ENCODE results near the gene SLC22A17.
"Not testable (repeated sequence)": the region's sequence is repeated elsewhere in the genome, so short reads cannot be mapped to it uniquely, and the experiment has no call there.

The SLC22A17 gene

DNA sequence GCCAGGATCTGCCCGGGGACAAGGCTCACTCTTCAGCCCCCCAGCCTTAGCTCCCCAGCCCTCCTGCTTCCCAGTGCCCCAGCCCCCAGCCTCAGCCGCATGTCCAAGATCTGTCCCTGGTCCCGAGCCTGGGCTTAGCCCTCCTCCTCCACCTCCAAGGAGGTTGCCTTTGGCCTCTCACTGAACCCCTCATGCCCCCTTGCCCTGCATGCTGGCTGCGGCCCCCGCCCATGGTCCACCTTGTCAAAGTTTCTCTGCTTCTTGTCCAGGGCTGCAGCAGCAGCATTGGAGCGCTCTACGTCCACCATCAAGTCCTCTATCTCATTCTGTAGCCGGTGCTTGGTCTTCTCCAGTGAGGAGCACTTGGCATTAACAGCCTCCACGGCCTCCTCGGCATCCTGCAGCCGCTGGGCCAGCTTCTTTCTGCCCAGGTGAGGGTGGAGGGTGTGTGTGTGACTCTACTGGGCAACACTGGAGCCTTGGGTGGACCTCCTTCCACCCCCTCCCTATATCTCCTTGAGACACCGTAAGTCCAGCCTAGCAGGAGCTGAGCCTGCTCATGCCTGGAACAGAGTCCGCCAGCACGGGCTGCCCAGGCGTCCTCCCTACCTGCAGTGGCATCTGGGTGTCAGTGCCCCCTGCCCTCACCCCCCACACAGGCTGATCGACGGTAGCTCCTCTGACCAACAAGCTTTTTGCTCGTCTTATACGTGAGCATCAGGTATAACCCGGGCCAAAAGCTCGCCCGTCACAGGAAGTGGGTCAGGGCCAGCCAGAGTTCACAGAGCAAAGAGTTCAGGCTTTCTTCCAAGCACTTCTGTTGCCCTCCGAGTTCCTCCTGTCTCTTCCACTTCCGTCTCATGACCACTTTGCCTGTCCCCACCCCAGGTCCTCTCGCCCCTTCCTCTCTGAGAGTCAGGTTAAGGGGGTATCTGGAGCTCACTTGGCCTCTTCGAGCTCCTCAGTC, 35.5 kb upstream of the SLC22A17 start:
- TF ChIP-seq, protein P1, sequence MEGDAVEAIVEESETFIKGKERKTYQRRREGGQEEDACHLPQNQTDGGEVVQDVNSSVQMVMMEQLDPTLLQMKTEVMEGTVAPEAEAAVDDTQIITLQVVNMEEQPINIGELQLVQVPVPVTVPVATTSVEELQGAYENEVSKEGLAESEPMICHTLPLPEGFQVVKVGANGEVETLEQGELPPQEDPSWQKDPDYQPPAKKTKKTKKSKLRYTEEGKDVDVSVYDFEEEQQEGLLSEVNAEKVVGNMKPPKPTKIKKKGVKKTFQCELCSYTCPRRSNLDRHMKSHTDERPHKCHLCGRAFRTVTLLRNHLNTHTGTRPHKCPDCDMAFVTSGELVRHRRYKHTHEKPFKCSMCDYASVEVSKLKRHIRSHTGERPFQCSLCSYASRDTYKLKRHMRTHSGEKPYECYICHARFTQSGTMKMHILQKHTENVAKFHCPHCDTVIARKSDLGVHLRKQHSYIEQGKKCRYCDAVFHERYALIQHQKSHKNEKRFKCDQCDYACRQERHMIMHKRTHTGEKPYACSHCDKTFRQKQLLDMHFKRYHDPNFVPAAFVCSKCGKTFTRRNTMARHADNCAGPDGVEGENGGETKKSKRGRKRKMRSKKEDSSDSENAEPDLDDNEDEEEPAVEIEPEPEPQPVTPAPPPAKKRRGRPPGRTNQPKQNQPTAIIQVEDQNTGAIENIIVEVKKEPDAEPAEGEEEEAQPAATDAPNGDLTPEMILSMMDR (IDR thresholded peaks at IDR 0.05), result no peak
- H3K4me1 Mint-ChIP-seq, result peaks cover 40% of the 10 kb centered on the region
- no peak overlapping the region for H3K4me3 Mint-ChIP-seq
- no peak for DNase-seq
- H3K27me3 Mint-ChIP-seq (ENCODE audit: low read depth, poor library complexity), result peaks cover 6% of the 10 kb centered on the region
- H3K27ac Mint-ChIP-seq, result peak overlapping the region; percentile 42
- no peaks in the 10 kb centered on the region for H3K9me3 Mint-ChIP-seq
- no peaks in the 10 kb centered on the region for H3K36me3 Mint-ChIP-seq (ENCODE audit: low read depth)

DNA sequence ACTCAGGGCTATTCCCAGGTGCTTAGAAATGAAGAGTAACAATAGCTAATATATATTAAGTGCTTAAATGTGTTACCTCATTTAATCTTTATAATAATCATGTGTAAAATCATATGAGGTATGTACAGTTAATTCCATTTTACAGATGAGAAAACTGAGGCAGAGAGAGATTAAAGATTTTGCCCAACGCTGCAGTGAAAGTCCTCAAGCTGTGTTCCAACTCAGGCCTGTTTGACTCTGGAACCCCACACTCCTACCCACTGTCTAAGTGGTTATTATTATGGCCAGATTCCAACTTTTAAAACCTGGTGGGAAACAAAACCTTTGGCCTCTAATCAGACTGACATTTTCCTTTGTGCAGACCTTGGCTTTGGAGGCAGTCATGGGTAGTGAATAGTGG, 34.3 kb upstream of the SLC22A17 start:
- H3K9me3 Mint-ChIP-seq, result no peaks in the 10 kb centered on the region
- DNase-seq, result no peak
- H3K36me3 Mint-ChIP-seq (ENCODE audit: low read depth), result no peaks in the 10 kb centered on the region
- H3K27me3 Mint-ChIP-seq (ENCODE audit: low read depth, poor library complexity), result peaks cover 11% of the 10 kb centered on the region
- TF ChIP-seq, protein P1 (IDR thresholded peaks at IDR 0.05), result no peak
- H3K4me3 Mint-ChIP-seq, result no peak overlapping the region
- peaks cover 41% of the 10 kb centered on the region for H3K4me1 Mint-ChIP-seq
- no peak overlapping the region for H3K27ac Mint-ChIP-seq

DNA sequence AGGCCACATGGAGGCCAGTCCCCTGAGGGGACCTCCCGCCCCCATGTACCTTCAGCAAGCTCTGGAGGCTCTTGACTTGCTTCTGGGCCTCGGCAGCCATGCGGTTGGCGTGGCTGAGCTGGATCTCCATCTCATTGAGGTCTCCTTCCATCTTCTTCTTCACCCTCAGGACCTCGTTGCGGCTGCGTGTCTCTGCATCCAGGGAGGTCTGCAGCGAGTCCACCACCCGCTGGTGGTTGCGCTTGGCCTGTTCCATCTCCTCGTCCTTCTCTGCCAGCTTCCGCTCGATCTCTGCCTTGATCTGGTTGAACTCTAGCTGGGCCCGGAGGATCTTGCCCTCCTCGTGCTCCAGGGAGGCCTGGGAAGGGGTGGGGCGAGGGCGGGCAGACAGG, 33.6 kb upstream of the SLC22A17 start:
- H3K27ac Mint-ChIP-seq; DNase-seq; H3K9me3 Mint-ChIP-seq; H3K36me3 Mint-ChIP-seq (ENCODE audit: low read depth): not testable (repeated sequence)
- Mint-ChIP-seq H3K4me3 (peak overlapping the region; percentile 47), H3K27me3 (ENCODE audit: low read depth, poor library complexity) (peaks cover 11% of the 10 kb centered on the region), H3K4me1 (peaks cover 46% of the 10 kb centered on the region)

DNA sequence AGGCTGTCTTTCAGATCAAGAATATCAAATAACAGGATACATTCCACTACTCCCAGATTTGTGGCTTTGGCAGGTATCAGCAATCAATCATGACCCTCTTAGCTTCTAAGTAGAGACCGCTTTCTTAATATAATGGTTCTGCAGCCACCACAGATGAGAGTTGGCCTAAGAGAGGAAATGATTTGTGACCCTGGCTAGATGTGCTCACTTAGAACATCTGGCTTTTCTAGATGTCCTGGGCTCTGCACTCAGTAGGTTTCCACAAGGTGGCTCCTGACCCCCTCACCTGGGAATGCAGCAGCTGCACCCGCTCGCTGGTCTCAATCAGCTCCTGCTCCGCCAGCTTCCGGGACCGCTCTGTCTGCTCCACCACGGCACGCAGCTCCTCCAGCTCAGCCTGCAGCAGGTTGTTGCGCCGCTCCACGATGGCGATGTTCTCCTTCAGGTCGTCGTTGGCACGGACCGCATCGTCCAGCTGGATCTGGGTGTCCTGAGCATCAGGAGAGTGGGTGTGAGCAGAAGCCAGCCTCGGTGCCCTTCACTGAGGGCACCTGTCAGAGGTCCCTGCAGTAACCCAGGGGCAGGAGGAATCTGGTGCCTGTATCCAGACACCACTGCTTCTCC, 33.1 kb upstream of the SLC22A17 start:
- Mint-ChIP-seq H3K27me3 (ENCODE audit: low read depth, poor library complexity) (peaks cover 13% of the 10 kb centered on the region), H3K36me3 (ENCODE audit: low read depth) (no peaks in the 10 kb centered on the region), H3K27ac (no peak overlapping the region), H3K4me3 (no peak overlapping the region), H3K4me1 (peaks cover 46% of the 10 kb centered on the region), H3K9me3 (no peaks in the 10 kb centered on the region)
- TF ChIP-seq, protein P1 (IDR thresholded peaks at IDR 0.05), result no peak
- no peak for DNase-seq

DNA sequence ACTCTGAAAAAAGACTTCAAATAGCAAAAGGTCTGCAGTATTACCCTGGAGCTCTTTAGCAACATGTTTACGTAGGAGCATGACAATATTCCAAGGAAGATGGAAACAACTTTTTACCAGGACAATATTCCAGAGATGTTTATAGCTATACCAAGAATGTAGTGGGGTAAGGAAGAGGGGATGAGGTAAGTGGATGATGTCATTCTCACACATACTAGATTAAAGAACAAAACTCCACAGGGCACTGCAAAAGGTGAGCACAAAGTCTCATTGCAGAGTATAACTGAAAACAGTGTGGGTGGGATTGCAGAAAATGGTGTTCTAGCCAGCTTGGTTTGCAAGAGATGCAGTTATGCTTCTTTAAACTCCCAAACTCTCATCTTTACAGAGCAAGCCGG, 32.6 kb upstream of the SLC22A17 start:
- no peak overlapping the region for H3K27ac Mint-ChIP-seq
- TF ChIP-seq, protein P1 (IDR thresholded peaks at IDR 0.05), result no peak
- no peaks in the 10 kb centered on the region for H3K36me3 Mint-ChIP-seq (ENCODE audit: low read depth)
- peaks cover 46% of the 10 kb centered on the region for H3K4me1 Mint-ChIP-seq
- peaks cover 15% of the 10 kb centered on the region for H3K27me3 Mint-ChIP-seq (ENCODE audit: low read depth, poor library complexity)
- no peaks in the 10 kb centered on the region for H3K9me3 Mint-ChIP-seq
- no peak overlapping the region for H3K4me3 Mint-ChIP-seq
- DNase-seq, result no peak

DNA sequence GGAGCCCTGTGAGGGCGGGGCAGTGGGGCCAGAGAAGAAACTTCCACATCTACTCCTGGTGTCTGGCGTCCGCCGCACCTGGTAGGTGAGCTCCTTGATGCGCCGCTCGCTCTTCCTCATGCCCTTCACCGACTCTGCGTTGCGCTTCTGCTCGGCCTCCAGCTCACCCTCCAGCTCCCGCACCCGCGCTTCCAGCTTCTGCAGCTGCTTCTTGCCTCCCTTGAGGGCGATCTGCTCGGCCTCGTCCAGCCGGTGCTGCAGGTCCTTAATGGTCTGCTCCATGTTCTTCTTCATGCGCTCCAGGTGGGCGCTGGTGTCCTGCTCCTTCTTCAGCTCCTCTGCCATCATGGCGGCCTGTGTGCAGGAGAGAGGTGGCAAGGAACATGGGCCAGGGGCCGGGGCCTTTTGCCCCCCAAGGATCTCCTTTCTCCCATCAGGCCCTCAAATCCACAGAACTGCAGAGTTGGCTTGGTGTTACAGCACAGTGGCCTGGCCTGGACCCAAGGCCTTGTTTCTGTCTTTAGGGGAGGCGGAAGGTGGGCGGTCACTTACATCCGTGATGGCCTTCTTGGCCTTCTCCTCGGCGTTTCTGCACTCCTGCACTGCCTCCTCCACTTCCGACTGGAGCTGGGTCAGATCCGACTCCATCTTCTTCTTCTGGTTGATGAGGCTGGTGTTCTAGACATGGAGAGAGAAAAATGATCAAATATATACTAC, 31.8 kb upstream of the SLC22A17 start:
- Mint-ChIP-seq H3K4me1 (peaks cover 46% of the 10 kb centered on the region), H3K27ac (peak overlapping the region; percentile 92), H3K4me3 (no peak overlapping the region), H3K36me3 (ENCODE audit: low read depth) (no peaks in the 10 kb centered on the region), H3K9me3 (no peaks in the 10 kb centered on the region), H3K27me3 (ENCODE audit: low read depth, poor library complexity) (peaks cover 16% of the 10 kb centered on the region)
- DNase-seq, result no peak
- TF ChIP-seq, protein P1 (IDR thresholded peaks at IDR 0.05), result no peak

Data from nephron progenitor cell (in vitro differentiated cells).